ENCODE results near the gene ZDHHC8. TPM values are rescaled to one million over a fixed set of nuclear protein-coding genes. Genes with fewer than 3 reads are reported as not detected.
A peak's percentile ranks its signal among the peaks of the same experiment; 100 is the strongest.

Gene ZDHHC8
- total and polyA plus RNA-seq, 9 donors: 13.7 to 52.8 (median 41.5) TPM

DNA sequence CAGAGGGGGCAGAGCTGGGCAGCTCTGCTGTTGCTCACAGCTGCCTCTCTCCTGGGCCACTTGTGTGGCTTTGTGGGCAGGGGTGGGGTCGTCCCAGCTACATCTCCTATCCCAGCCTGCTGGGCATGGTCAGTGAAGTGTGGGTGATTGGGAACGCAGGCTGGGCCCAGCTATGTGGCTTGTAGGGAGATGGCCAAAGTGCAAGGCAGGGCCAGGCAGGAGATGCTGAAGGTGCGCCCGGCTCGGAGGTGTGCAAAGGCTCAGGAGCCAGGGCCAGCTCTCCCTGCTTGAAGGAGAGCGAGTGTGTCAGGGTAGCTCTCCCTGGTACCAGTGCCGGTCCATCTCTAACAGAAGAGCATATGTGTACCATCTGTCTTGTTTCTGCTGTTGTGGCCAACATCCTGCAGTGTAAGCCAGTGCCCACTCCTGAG, 24.1 kb upstream of the ZDHHC8 start:
- Histone ChIP-seq H3K27ac (ENCODE audit: low read length) (no peak overlapping the region), H3K4me3 (ENCODE audit: low read length) (no peak overlapping the region), H3K4me1 (ENCODE audit: control insufficient read depth, insufficient read depth, low read length) (peaks cover 29% of the 10 kb centered on the region), H3K27me3 (ENCODE audit: control insufficient read depth, insufficient read depth, low read length) (no peaks in the 10 kb centered on the region), H3K9me3 (replicated peaks; ENCODE audit: control insufficient read depth, low read depth, low read length) (no peaks in the 10 kb centered on the region), H3K36me3 (ENCODE audit: control insufficient read depth, insufficient read depth, low read length) (peaks cover 86% of the 10 kb centered on the region)
- 93% methylated on average over 6 of the region's 7 CpGs for WGBS (ENCODE audit: insufficient coverage)
- no peak for DNase-seq

DNA sequence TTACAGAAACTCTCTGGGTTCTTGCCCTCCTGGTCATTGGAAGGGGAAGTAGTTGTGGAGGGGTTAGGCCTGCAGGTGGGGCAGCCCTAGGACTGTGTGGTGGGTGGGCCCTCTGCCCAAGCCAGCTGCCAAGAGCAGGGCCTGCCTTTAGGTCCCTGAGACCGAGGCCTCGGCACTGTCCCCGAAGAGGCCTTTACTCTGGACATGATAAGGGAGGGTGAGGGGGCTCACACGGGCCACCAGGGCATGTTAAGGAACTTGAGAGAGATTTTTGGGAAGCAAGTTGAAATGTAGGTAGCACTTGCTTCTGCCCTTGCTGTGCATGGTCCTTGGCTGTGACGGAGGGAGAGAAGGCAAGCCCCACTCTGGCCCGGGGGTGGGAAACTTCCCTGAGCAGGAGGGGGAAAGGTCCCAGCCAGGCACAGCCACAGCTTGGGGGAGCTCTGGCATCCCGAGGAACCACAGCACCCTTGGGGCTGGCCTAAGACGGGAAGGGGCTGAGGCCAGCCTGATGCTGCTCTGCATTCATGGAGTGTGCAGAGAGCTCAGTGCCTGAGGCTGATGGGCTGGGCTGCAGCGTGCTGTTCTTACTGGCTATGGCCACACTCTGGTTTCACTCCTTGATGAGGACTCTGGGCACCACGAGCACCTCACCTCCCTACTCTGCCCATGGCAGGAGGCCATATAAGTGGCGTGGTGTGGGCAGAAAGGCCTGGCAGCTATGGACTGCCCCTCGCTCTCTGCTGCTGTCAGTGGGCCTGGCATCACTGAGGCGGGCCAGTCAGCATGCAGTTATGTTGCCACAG, 23.4 kb upstream of the ZDHHC8 start:
- H3K4me3 ChIP-seq (ENCODE audit: low read length): no peak overlapping the region
- H3K36me3 ChIP-seq (ENCODE audit: control insufficient read depth, insufficient read depth, low read length): peaks cover 91% of the 10 kb centered on the region
- H3K4me1 ChIP-seq (ENCODE audit: control insufficient read depth, insufficient read depth, low read length): peaks cover 29% of the 10 kb centered on the region
- no peaks in the 10 kb centered on the region for H3K27me3 ChIP-seq (ENCODE audit: control insufficient read depth, insufficient read depth, low read length)
- 65% methylated on average over 8 of the region's 13 CpGs for WGBS (ENCODE audit: insufficient coverage)
- H3K9me3 ChIP-seq (replicated peaks; ENCODE audit: control insufficient read depth, low read depth, low read length): no peaks in the 10 kb centered on the region
- no peak overlapping the region for H3K27ac ChIP-seq (ENCODE audit: low read length)
- no peak for DNase-seq

DNA sequence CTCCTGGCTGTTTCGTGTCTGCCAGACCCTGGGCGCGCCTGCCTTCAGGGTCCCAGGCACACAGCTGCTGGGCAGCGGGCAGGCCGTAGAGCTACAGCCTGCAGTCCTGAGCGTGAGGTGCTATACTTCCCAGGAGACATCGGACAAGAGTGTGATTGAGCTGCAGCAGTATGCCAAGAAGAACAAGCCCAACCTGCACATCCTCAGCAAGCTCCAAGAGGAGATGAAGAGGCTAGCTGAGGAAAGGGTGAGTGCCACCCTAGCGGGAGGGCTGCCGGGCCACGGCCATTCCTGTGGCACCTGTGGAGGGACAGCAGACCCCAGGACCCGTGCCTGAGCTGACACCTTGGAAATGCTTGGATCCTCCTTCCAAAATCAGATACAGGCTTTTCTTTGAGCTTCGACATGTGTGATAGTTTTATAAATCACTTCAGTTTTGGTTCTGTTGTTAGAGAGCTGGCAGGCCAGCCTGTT, 22.8 kb upstream of the ZDHHC8 start:
- DNase-seq: no peak
- Histone ChIP-seq H3K4me3 (ENCODE audit: low read length) (no peak overlapping the region), H3K9me3 (replicated peaks; ENCODE audit: control insufficient read depth, low read depth, low read length) (no peaks in the 10 kb centered on the region), H3K36me3 (ENCODE audit: control insufficient read depth, insufficient read depth, low read length) (peaks cover 95% of the 10 kb centered on the region), H3K4me1 (ENCODE audit: control insufficient read depth, insufficient read depth, low read length) (peaks cover 29% of the 10 kb centered on the region), H3K27me3 (ENCODE audit: control insufficient read depth, insufficient read depth, low read length) (no peaks in the 10 kb centered on the region), H3K27ac (ENCODE audit: low read length) (no peak overlapping the region)
- 85% methylated on average over 11 of the region's 12 CpGs for WGBS (ENCODE audit: insufficient coverage)

DNA sequence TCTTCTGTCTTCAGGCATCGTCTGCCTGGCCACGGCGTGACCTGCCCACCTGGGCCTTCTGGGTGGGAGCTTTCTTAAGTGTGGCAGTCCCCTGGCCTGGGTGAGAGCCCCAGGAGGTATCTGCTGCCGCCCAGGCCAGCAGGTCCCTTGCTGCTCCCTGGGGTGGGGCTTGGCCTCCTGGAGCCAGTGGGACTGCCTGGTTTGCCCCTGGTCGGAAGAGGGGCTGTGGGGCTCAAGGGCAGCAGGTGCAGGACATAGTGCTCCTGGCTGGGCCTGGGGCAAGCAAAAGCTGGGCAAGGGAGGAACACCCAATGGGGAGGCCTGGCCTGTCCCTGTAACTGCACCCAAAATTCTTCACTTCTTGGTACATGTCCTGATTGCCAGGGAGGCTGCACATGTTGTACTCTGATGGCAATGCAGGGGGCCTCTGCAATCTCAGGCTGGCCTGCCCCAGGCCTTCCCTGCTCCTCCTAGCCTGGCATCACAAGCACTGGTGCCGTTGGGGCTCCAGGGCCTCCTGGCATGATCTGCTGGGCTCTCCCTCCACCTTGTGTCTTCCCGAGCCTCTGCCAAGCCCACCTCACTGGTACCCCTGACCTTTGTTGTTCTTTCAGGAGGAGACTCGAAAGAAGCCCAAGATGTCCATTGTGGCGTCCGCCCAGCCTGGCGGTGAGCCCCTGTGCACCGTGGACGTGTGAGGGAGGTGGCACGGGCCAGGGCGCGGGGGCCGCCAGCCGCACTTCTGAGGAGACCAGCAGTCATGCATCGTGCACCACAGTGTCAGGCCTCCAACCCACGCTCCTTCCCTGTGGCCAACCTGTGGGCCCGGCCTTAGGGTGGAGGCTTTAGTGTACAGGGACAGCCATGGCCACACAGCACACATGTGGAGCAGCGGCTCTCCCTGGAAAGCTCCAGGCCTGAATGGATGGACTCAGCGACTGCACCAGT, 21.9 kb upstream of the ZDHHC8 start:
- Histone ChIP-seq H3K27ac (ENCODE audit: low read length) (no peak overlapping the region), H3K4me1 (ENCODE audit: control insufficient read depth, insufficient read depth, low read length) (peaks cover 32% of the 10 kb centered on the region), H3K9me3 (replicated peaks; ENCODE audit: control insufficient read depth, low read depth, low read length) (no peaks in the 10 kb centered on the region), H3K27me3 (ENCODE audit: control insufficient read depth, insufficient read depth, low read length) (no peaks in the 10 kb centered on the region), H3K36me3 (ENCODE audit: control insufficient read depth, insufficient read depth, low read length) (peaks cover 98% of the 10 kb centered on the region), H3K4me3 (ENCODE audit: low read length) (no peak overlapping the region)
- no peak for DNase-seq
- 81% methylated on average over 23 of the region's 23 CpGs for WGBS (ENCODE audit: insufficient coverage)

DNA sequence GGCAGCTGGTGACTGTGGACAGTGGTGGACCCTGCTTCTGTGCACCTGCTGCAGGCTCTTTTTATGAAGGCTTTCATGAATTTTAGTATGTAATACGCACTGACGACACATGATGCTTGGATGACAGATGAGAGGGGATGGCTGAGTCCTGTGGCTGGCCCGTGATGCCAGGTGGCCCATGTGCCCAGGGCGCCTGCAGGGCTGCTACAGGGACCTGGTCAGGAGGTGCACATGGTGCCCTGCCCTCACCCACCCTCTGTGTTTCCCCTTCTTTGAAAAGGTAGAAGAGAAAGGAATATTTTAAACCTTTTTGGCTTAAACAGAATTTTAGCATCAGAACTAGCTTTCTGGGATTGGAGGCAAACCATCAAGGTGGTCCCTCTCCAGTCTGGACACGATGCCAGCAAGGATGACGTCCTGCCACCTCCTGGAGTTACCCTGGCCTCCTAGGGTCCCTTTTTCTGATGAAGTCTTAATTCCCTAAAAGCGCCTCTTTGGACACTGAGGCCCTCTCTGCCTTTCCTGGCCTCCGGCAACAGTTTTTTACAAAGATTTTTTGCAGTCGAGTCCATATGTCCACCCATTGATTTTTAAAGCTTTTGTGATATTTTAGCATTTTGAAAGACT, 21.1 kb upstream of the ZDHHC8 start:
- 77% methylated on average over 5 of the region's 9 CpGs for WGBS (ENCODE audit: insufficient coverage)
- H3K27me3 ChIP-seq (ENCODE audit: control insufficient read depth, insufficient read depth, low read length): no peaks in the 10 kb centered on the region
- no peaks in the 10 kb centered on the region for H3K9me3 ChIP-seq (replicated peaks; ENCODE audit: control insufficient read depth, low read depth, low read length)
- peaks cover 40% of the 10 kb centered on the region for H3K4me1 ChIP-seq (ENCODE audit: control insufficient read depth, insufficient read depth, low read length)
- peaks cover 98% of the 10 kb centered on the region for H3K36me3 ChIP-seq (ENCODE audit: control insufficient read depth, insufficient read depth, low read length)
- no peak overlapping the region for H3K27ac ChIP-seq (ENCODE audit: low read length)
- H3K4me3 ChIP-seq (ENCODE audit: low read length): no peak overlapping the region
- DNase-seq: no peak

DNA sequence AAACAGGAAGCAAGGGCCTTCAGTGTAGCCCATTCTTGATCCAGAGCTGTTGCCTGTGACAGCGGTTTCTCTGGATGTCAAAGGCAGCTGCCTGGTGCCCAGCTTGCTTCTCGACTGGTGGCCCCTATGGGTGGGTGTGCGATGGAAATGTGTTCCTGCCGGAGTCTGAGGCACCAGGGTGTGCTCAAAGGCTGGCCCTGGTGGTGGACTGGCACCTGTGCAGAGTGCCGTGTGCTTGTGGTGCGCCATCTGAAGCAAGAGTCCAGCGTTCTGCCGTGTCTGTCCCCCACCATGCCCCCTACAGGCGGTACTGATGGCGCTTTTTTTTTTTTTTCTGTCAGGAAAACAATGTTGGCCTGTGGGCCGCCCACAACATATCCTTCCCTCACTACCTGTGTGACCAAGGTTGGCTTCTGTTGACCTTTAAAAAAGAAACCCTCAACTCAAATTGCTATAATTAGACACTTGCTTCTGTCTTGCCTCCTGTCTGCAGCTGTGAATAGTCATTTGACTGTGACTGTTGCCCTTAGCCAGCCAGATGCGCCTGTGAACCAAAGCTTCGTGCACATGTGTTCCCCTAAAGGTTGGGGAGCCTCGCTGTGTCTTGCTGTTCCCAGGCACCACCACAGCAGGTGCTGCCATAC, 20.4 kb upstream of the ZDHHC8 start:
- no peak overlapping the region for H3K27ac ChIP-seq (ENCODE audit: low read length)
- H3K36me3 ChIP-seq (ENCODE audit: control insufficient read depth, insufficient read depth, low read length): peaks cover 94% of the 10 kb centered on the region
- WGBS (ENCODE audit: insufficient coverage): 60% methylated on average over 10 of the region's 14 CpGs

DNA sequence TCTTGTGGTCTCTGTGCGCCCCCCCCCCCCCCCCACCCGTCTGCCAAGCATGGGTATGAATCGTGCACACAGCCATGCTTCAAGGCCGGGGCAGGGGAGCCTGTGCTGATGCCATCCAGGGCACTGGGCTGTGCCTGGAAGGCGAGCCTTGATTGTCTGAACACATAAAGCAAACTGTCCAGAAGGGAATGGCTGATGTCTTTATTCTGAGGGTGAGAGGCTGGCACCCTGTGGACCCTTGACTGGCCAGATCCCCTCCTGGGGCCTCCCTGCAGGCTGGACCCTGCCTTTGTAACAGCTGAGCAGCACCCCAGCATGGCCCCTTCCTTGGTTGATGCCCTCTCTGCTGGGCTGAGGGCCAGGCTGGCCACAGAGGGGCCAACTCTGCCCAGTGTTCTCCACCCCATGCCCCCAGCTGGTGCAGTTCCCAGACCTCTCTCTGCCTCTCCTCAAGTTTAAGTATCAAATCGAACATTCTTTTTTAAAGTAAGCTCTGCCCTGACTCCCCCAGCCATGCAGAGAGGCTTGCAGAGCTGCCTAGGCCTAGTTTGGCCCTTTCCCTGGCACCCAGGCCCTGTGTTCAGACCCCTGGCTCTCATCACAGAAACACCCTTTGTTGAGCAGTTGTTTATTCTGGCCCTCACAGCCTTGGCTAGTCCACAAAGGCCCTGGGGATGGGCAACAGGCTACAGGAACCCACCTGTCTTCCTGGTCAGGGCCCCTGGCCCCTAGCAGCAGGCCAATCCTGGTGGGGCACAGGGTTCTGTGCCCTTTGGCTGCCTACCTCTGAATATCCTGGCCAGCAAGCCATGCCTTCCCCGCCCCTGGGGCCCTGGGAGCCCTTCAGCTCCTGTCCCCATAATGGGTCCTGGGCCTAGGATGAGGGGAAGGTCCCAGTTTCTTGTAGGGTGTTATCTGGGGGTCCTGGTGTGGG, 19.6 kb upstream of the ZDHHC8 start:
- Histone ChIP-seq H3K27me3 (ENCODE audit: control insufficient read depth, insufficient read depth, low read length) (no peaks in the 10 kb centered on the region), H3K4me3 (ENCODE audit: low read length) (no peak overlapping the region), H3K4me1 (ENCODE audit: control insufficient read depth, insufficient read depth, low read length) (peaks cover 38% of the 10 kb centered on the region), H3K9me3 (replicated peaks; ENCODE audit: control insufficient read depth, low read depth, low read length) (no peaks in the 10 kb centered on the region), H3K36me3 (ENCODE audit: control insufficient read depth, insufficient read depth, low read length) (peaks cover 87% of the 10 kb centered on the region), H3K27ac (ENCODE audit: low read length) (peak overlapping the region; percentile 20)
- peak; percentile 29 for DNase-seq
- WGBS (ENCODE audit: insufficient coverage): 72% methylated on average over 4 of the region's 7 CpGs

More for the DNA sequence above, 20.4 kb upstream of the ZDHHC8 start:
- no peak for DNase-seq
- Histone ChIP-seq H3K9me3 (replicated peaks; ENCODE audit: control insufficient read depth, low read depth, low read length) (no peaks in the 10 kb centered on the region), H3K27me3 (ENCODE audit: control insufficient read depth, insufficient read depth, low read length) (no peaks in the 10 kb centered on the region), H3K4me1 (ENCODE audit: control insufficient read depth, insufficient read depth, low read length) (peaks cover 40% of the 10 kb centered on the region), H3K4me3 (ENCODE audit: low read length) (no peak overlapping the region)

DNA sequence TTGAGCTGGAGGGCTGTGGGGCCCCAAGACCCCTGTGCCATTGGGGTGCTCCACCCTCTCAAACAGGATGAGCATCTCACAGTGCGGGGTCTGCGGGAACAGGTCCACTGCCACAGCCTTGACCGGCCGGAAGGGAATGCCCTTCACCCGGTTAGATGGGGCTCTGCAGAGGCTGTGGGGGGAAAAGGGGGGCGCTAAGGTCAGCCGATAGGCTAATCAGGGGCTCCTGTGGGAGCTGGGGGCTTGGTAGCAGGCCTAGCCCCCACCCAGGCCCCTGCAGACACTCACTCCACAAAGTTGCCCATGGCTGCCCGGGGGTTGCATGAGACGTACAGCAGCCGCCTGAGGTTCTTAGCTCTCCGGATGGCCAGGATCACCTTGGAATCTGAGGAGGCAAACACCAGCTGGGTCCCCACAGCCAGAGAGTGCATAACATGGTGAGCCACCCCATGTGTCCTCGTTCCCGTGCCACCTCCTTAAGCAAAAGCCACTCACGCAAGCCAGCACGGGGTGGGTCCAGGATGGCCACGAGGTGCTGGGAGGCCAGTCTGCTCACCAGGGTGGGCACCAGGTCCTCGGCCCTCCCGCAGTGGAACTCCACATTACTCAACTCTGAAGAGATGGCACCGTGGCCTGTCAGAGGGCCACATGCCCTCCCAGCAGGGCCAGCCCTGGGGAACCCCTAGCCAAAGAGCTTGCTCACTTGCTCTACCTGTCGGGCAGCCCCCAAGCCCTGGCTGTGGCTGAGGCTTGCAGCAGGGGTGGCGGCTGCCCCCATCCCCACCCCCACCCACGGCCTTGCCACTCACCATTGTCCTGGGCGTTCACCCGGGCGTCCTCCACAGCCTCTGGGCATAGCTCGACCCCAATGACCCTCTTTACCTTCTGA, 18.7 kb upstream of the ZDHHC8 start:
- WGBS (ENCODE audit: insufficient coverage): 85% methylated on average over 15 of the region's 26 CpGs

More for the DNA sequence above, 18.7 kb upstream of the ZDHHC8 start:
- Histone ChIP-seq H3K27me3 (ENCODE audit: control insufficient read depth, insufficient read depth, low read length) (no peaks in the 10 kb centered on the region), H3K4me3 (ENCODE audit: low read length) (no peak overlapping the region), H3K27ac (ENCODE audit: low read length) (no peak overlapping the region), H3K9me3 (replicated peaks; ENCODE audit: control insufficient read depth, low read depth, low read length) (no peaks in the 10 kb centered on the region), H3K36me3 (ENCODE audit: control insufficient read depth, insufficient read depth, low read length) (peaks cover 77% of the 10 kb centered on the region), H3K4me1 (ENCODE audit: control insufficient read depth, insufficient read depth, low read length) (peaks cover 36% of the 10 kb centered on the region)
- no peak for DNase-seq
